Endothelial cell of umbilical vein (primary cell): ENCODE data around the gene KERA. TPM values are rescaled to one million over a fixed set of nuclear protein-coding genes. Genes with fewer than 3 reads are reported as not detected.

Experiments used
- BruUV-seq: library from RNA; stranded (reverse); fragments of 400-500 nt; replicated peaks from 2 replicates; lab custom pipeline; 2021; lab: Mats Ljungman, UMichigan
- CTCF ChIA-PET: fragments of 300-600, 350-600 bp; sonication (Branson Sonifier 250); formaldehyde crosslinking; loops from one replicate; lab custom pipeline; 2021; ENCODE audit warnings: antibody characterized with exemption, inconsistent platforms; lab: Charles Lee
- POLR2A ChIA-PET: fragments of 300-600, 350-600 bp; sonication (Branson Sonifier 250); formaldehyde crosslinking; loops from one replicate; lab custom pipeline; 2021; ENCODE audit warnings: antibody characterized with exemption, inconsistent platforms; lab: Charles Lee
- DNase-seq: peaks from one replicate; pipeline ENCODE4 v3.0.0-alpha.2; 2011; ENCODE audit warnings: low read depth, low spot score
- FAIRE-seq: peaks from 2 replicates; lab custom pipeline; 2011; peaks lifted over from hg19 to GRCh38; lab: Jason Lieb, UNC
- H2AFZ ChIP-seq: 2 replicates; pipeline ENCODE4 v1.6.0; 2012; ENCODE audit warnings: low read depth, low read length, control low read depth, inconsistent platforms
- H3K27ac ChIP-seq: 2 replicates; pipeline ENCODE4 v1.5.1; 2011; ENCODE audit warnings: low read depth, mild to moderate bottlenecking, control low read depth, low read length, moderate library complexity; ENCODE audit not compliant: insufficient read depth
- H3K27me3 ChIP-seq, 2 experiments: 2 replicates each; pipeline versions ENCODE4 v1.6.0 to v1.6.1; 2011; ENCODE audit warnings: low read length in 2 of 2, mixed read lengths in 1 of 2; ENCODE audit not compliant: control insufficient read depth in 2 of 2, insufficient read depth in 2 of 2
- H3K36me3 ChIP-seq, 2 experiments: 2 replicates in 1 of 2; 3 replicates in 1 of 2; pipeline ENCODE4 v1.5.1; 2011; ENCODE audit warnings: low read length in 2 of 2, mild to moderate bottlenecking in 1 of 2, moderate library complexity in 1 of 2; ENCODE audit not compliant: control insufficient read depth in 2 of 2, insufficient read depth in 2 of 2; ENCODE audit errors: extremely low read depth in 1 of 2
- H3K4me1 ChIP-seq: 3 replicates; pipeline ENCODE4 v1.5.1; 2011; ENCODE audit warnings: mild to moderate bottlenecking, low read length; ENCODE audit not compliant: control insufficient read depth, insufficient read depth; ENCODE audit errors: extremely low read depth
- H3K4me2 ChIP-seq: 2 replicates; pipeline ENCODE4 v1.6.1; 2011; ENCODE audit warnings: low read length, control low read depth, mixed read lengths; ENCODE audit not compliant: insufficient read depth
- H3K4me3 ChIP-seq, 3 experiments: fragments of 200-600 bp in 1 of 3; sonication (generic), shearing (Covaris generic) in 1 of 3; replicated peaks in 1 of 3; 2 replicates each; pipeline ENCODE4 v1.5.1; 2011 to 2016; ENCODE audit warnings: control low read depth in 3 of 3, low read length in 3 of 3, mild to moderate bottlenecking in 2 of 3, inconsistent platforms in 1 of 3, low read depth in 1 of 3, moderate library complexity in 1 of 3; ENCODE audit not compliant: insufficient read depth in 1 of 3
- H3K79me2 ChIP-seq: 2 replicates; pipeline ENCODE4 v1.6.0; 2012; ENCODE audit warnings: low read length, inconsistent platforms; ENCODE audit not compliant: control insufficient read depth, insufficient read depth
- H3K9ac ChIP-seq: replicated peaks from 2 replicates; pipeline ENCODE3; 2011; ENCODE audit warnings: low read length, control low read depth; ENCODE audit not compliant: insufficient read depth; ENCODE audit errors: extremely low read depth
- H3K9me1 ChIP-seq: replicated peaks from 3 replicates; pipeline ENCODE4 v1.6.0; 2011; ENCODE audit warnings: mild to moderate bottlenecking, low read length; ENCODE audit not compliant: control insufficient read depth, insufficient read depth; ENCODE audit errors: extremely low read depth
- H3K9me3 ChIP-seq: replicated peaks from 2 replicates; pipeline ENCODE4 v1.5.1; 2012; ENCODE audit warnings: low read length, inconsistent platforms; ENCODE audit not compliant: control insufficient read depth, insufficient read depth
- H4K20me1 ChIP-seq: replicated peaks from 2 replicates; pipeline ENCODE3; 2011; ENCODE audit warnings: mild to moderate bottlenecking, low read length; ENCODE audit not compliant: control insufficient read depth, insufficient read depth; ENCODE audit errors: extremely low read depth
- EZH2 ChIP-seq: IDR thresholded peaks from 2 replicates; pipeline ENCODE4 v1.6.1; 2012; ENCODE audit warnings: borderline replicate concordance, low read depth, mild to moderate bottlenecking, moderate library complexity, low read length, inconsistent platforms; ENCODE audit not compliant: severe bottlenecking
- FOS ChIP-seq: IDR thresholded peaks from 2 replicates; pipeline ENCODE4 v1.6.1; 2011; ENCODE audit warnings: mild to moderate bottlenecking, low read length, moderate library complexity, borderline replicate concordance; ENCODE audit not compliant: insufficient read depth
- GATA2 ChIP-seq: IDR thresholded peaks from 2 replicates; pipeline ENCODE4 v1.7.0; 2011; ENCODE audit warnings: low read depth, mild to moderate bottlenecking, moderate library complexity, mixed read lengths, low read length; ENCODE audit not compliant: insufficient read length, insufficient read depth
- JUN ChIP-seq: IDR thresholded peaks from 2 replicates; pipeline ENCODE4 v1.6.1; 2011; ENCODE audit warnings: borderline replicate concordance, low read depth; ENCODE audit not compliant: insufficient read length, insufficient read depth
- MYC ChIP-seq: IDR thresholded peaks from one replicate; pipeline ENCODE4 v1.6.1; 2011; ENCODE audit warnings: mild to moderate bottlenecking, low read depth, low read length
- POLR2A ChIP-seq: IDR thresholded peaks from 2 replicates; pipeline ENCODE4 v1.6.1; 2012; ENCODE audit warnings: low read depth, mild to moderate bottlenecking, control low read depth, low read length
- POLR2AphosphoS5 ChIP-seq: IDR thresholded peaks from 2 replicates; pipeline ENCODE4 v1.6.1; 2012; ENCODE audit warnings: low read depth, mild to moderate bottlenecking, control low read depth, low read length, moderate library complexity; ENCODE audit not compliant: insufficient read depth
- dilution Hi-C: fragments of 300-500 bp; cut with MboI; formaldehyde crosslinking; loops from one replicate; pipeline ENCODE4 v1.15.0; 2019; ENCODE audit warnings: low sequenced_read_pairs; ENCODE audit not compliant: extremely low pct_ligation_motif_present
- intact Hi-C: fragments of 100-400 bp; cut with micrococcal nuclease; formaldehyde crosslinking; loops from one replicate; pipeline ENCODE4 v1.10.0; 2022
- polyA plus RNA-seq, 4 experiments: library from polyadenylated mRNA; depleted of rRNA in 3 of 4; stranded (reverse) in 3 of 4; unstranded in 1 of 4; fragments of >200 nt; gene quantifications; 2 replicates each; pipeline versions ENCODE4 v1.2.1 to v1.2.3, GENCODE V29; 2011 to 2012; ENCODE audit warnings: missing spikeins in 1 of 4
- total RNA-seq: library from RNA; stranded (reverse); gene quantifications from 2 replicates; pipeline ENCODE4 v1.2.3, GENCODE V29; 2021
- TF ChIP-seq, protein P1 (sequence below), 2 donors: IDR thresholded peaks; 1 replicate in 1 of 2; 2 replicates in 1 of 2; pipeline ENCODE4 v1.5.1; 2011; ENCODE audit warnings: low read length in 2 of 2, mild to moderate bottlenecking in 2 of 2, moderate library complexity in 2 of 2, control low read depth in 1 of 2, inconsistent platforms in 1 of 2, low read depth in 1 of 2; ENCODE audit not compliant: insufficient read depth in 1 of 2; ENCODE audit errors: extremely low read depth in 1 of 2
- TF ChIP-seq, protein P2 (sequence below): IDR thresholded peaks from 2 replicates; pipeline ENCODE4 v1.6.1; 2011; ENCODE audit not compliant: insufficient read depth, insufficient read length

Gene KERA
- total and polyA plus RNA-seq, 2 donors (not counting 3 experiments of a cell fraction or from before 2014, with no cell fraction given), result not detected

DNA sequence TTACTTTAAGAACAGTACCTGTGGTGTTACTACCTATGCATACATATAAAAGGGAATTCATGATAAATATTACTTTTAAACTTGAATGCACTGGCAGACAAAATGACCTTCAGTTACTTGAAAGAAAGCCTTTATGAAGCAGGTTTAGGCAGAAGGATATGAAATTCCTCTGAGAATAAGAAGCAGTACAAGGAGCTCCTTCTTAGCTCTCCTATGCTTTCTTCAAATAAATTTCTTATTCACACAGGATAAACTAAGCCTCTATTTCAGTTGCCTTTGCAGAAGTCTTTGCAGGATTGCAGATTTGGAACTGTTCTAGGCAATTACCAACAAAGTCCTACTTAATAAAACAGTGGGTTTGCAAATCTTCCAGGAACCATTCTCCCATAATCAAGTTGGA, 54.1 kb downstream of the KERA start:
- Histone ChIP-seq H3K4me2 (no peak overlapping the region), H2AFZ (no peak overlapping the region), H3K36me3 (no peaks in the 10 kb centered on the region), H3K4me1 (no peaks in the 10 kb centered on the region), H3K9ac (no peak overlapping the region), H3K79me2 (no peaks in the 10 kb centered on the region), H3K9me1 (no peaks in the 10 kb centered on the region), H3K27ac (no peak overlapping the region), H3K9me3 (no peaks in the 10 kb centered on the region), H4K20me1 (no peaks in the 10 kb centered on the region), H3K27me3 (no peaks in the 10 kb centered on the region), H3K4me3 (no peak overlapping the region)
- no peak for TF ChIP-seq POLR2A
- TF ChIP-seq, protein P1, sequence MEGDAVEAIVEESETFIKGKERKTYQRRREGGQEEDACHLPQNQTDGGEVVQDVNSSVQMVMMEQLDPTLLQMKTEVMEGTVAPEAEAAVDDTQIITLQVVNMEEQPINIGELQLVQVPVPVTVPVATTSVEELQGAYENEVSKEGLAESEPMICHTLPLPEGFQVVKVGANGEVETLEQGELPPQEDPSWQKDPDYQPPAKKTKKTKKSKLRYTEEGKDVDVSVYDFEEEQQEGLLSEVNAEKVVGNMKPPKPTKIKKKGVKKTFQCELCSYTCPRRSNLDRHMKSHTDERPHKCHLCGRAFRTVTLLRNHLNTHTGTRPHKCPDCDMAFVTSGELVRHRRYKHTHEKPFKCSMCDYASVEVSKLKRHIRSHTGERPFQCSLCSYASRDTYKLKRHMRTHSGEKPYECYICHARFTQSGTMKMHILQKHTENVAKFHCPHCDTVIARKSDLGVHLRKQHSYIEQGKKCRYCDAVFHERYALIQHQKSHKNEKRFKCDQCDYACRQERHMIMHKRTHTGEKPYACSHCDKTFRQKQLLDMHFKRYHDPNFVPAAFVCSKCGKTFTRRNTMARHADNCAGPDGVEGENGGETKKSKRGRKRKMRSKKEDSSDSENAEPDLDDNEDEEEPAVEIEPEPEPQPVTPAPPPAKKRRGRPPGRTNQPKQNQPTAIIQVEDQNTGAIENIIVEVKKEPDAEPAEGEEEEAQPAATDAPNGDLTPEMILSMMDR (IDR thresholded peaks at IDR 0.05; ENCODE audit: extremely low read depth in 1 of 2, insufficient read depth in 1 of 2, low read depth in 1 of 2, low read length in 2 of 2), result no peak
- TF ChIP-seq POLR2AphosphoS5, result no peak
- no peak for TF ChIP-seq GATA2
- TF ChIP-seq MYC, result no peak
- no peak for TF ChIP-seq FOS
- TF ChIP-seq EZH2, result no peak
- TF ChIP-seq, protein P2, sequence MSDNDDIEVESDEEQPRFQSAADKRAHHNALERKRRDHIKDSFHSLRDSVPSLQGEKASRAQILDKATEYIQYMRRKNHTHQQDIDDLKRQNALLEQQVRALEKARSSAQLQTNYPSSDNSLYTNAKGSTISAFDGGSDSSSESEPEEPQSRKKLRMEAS, result no peak
- TF ChIP-seq JUN, result no peak
- FAIRE-seq, result no peak
- BruUV-seq, result no TSS peak
- DNase-seq, result no peak
- CTCF ChIA-PET, result interaction anchor here (1.7 to 2.4 kb wide), 3 partner anchors 8 to 323 kb away, joined by 3 to 10 read pairs (median 4); no protein-coding TSS in a partner anchor
- dilution Hi-C loops, result no loop called here
- POLR2A ChIA-PET, result no interaction called here
- intact Hi-C loops, result loop anchor here (5.0 kb wide), 1 partner anchor 314 kb away; no protein-coding TSS in a partner anchor
